Activated B cell treated with CpG ODN at 0.5 μM for 24 hours (primary cell): Measurements from ENCODE around the gene GRIN3B. TPM values are rescaled to one million over a fixed set of nuclear protein-coding genes. Genes with fewer than 3 reads are reported as not detected.

ENCODE experiments used
- ATAC-seq: fragments of 200-7000 bp; cut with Tn5 transposase; one replicate; pipeline ENCODE4 v1.10.0; 2021; ENCODE audit warnings: low read depth, mild to moderate bottlenecking, moderate library complexity
- CTCF ChIA-PET: fragments of 350-600 bp; sonication (Branson Sonifier 250); formaldehyde crosslinking; loops from one replicate; lab custom pipeline; 2021; ENCODE audit warnings: antibody characterized with exemption; lab: Charles Lee
- POLR2A ChIA-PET: fragments of 350-600 bp; sonication (Branson Sonifier 250); formaldehyde crosslinking; loops from one replicate; lab custom pipeline; 2021; ENCODE audit warnings: antibody characterized with exemption; lab: Charles Lee
- DNase-seq: peaks from one replicate; pipeline ENCODE4 v3.0.0; 2022
- H3K27ac Mint-ChIP-seq: one replicate; pipeline ENCODE4 v1.8.0; 2020; ENCODE audit warnings: mixed read lengths
- H3K27me3 Mint-ChIP-seq: one replicate; pipeline ENCODE4 v1.8.0; 2021; ENCODE audit warnings: mixed read lengths
- H3K36me3 Mint-ChIP-seq: one replicate; pipeline ENCODE4 v1.8.0; 2021; ENCODE audit warnings: low read depth, mixed read lengths
- H3K4me1 Mint-ChIP-seq: one replicate; pipeline ENCODE4 v1.8.0; 2021; ENCODE audit warnings: mixed read lengths
- H3K4me3 Mint-ChIP-seq: one replicate; pipeline ENCODE4 v1.8.0; 2020; ENCODE audit warnings: mild to moderate bottlenecking, mixed read lengths
- H3K9me3 Mint-ChIP-seq: one replicate; pipeline ENCODE4 v1.8.0; 2020; ENCODE audit warnings: mixed read lengths
- intact Hi-C: fragments of 100-400 bp; cut with micrococcal nuclease; formaldehyde crosslinking; loops from one replicate; pipeline ENCODE4 v1.15.1; 2024
- total RNA-seq: library from RNA; stranded (reverse); gene quantifications from 2 replicates; pipeline ENCODE4 v1.2.3, GENCODE V29; 2022
- TF ChIP-seq, protein P1 (sequence below): fragments of 200-600 bp; IDR thresholded peaks from one replicate; pipeline ENCODE4 v1.8.0; 2022; ENCODE audit warnings: antibody characterized with exemption, mild to moderate bottlenecking

GRIN3B gene
- total RNA-seq, 1 donor from 2014 or later, result 0.11 TPM

DNA sequence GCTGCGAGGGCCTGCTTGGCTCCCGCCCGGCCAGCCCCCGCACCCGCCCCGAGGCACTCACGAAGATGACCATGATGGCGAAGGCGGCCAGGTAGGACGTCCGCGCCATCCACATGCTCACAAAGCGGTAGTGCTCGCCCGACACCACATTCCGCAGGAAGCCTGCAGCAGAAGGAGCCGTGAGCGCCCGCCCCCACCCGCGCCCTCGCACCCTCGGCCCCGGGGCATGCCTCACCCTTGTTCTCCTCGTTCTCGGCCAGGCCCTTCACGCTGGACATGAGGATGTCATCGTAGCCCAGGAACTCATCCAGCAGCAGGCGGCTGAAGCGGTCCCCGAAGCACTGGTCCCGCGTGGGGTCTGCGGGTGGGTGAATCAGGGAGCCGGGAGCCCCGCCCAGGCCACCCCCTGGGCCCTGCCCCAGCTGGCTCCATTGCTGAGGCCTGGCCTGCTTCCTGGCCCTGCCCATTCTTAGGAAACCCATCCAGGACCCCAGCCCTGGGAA is 11.7 kb downstream of the GRIN3B start:
- ChIA-PET CTCF (no interaction called here), POLR2A (no interaction called here)
- H3K4me3 Mint-ChIP-seq, result no peak overlapping the region

DNA sequence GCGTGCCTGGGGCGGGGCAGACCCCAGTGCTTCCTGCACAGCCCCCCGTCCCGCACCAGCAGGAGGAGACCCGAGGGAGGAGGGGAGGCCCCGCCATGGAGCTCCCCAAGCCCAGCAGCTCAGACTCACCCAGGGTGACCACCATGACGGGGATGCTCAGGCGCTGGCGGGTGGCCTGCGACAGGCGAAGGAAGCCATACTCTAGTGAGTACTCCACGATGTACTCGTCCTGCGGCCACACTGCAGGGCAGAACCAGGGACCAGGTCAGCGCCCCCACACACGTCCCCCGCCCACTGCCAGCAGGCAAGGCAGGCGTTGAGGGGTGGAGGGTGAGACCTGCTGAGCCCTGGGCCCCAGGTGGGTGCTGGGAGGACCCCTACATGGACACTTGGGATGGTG is 12.1 kb downstream of the GRIN3B start:
- Mint-ChIP-seq H3K36me3 (peaks cover 30% of the 10 kb centered on the region), H3K27me3 (no peaks in the 10 kb centered on the region), H3K4me1 (peaks cover 21% of the 10 kb centered on the region), H3K4me3 (no peak overlapping the region), H3K9me3 (no peaks in the 10 kb centered on the region), H3K27ac (no peak overlapping the region)
- intact Hi-C loops, result no loop called here
- DNase-seq, result no peak
- CTCF ChIA-PET, result no interaction called here
- POLR2A ChIA-PET, result no interaction called here
- TF ChIP-seq, protein P1, sequence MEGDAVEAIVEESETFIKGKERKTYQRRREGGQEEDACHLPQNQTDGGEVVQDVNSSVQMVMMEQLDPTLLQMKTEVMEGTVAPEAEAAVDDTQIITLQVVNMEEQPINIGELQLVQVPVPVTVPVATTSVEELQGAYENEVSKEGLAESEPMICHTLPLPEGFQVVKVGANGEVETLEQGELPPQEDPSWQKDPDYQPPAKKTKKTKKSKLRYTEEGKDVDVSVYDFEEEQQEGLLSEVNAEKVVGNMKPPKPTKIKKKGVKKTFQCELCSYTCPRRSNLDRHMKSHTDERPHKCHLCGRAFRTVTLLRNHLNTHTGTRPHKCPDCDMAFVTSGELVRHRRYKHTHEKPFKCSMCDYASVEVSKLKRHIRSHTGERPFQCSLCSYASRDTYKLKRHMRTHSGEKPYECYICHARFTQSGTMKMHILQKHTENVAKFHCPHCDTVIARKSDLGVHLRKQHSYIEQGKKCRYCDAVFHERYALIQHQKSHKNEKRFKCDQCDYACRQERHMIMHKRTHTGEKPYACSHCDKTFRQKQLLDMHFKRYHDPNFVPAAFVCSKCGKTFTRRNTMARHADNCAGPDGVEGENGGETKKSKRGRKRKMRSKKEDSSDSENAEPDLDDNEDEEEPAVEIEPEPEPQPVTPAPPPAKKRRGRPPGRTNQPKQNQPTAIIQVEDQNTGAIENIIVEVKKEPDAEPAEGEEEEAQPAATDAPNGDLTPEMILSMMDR, result no peak
- ATAC-seq, result no peak

More for the DNA sequence above, 11.7 kb downstream of the GRIN3B start:
- no peak for DNase-seq
- Mint-ChIP-seq H3K36me3 (peaks cover 29% of the 10 kb centered on the region), H3K4me1 (peaks cover 17% of the 10 kb centered on the region), H3K27ac (no peak overlapping the region), H3K27me3 (no peaks in the 10 kb centered on the region), H3K9me3 (no peaks in the 10 kb centered on the region)
- no peak for ATAC-seq
- intact Hi-C loops, result no loop called here
- TF ChIP-seq, protein P1, result no peak

DNA sequence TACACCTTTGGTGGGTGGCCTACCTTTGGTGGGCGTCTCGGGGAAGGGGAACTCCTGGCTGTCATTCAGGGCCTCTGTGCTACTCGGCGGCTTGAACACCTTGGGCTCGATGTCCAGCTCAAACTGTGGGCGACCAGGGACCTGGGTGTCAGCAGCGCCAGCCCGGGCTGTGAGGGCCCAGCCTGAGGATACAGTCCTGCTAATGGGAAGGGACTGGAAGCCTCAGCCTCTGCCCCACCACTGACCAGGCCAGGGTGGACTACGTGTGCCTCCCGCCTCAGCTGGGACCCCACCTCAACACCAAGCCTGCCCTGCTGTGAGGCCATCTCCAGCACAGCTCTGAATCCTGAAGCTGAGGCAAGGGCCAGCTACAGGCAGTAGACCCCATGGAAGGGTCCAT is 13.0 kb downstream of the GRIN3B start:
- intact Hi-C loops, result no loop called here
- Mint-ChIP-seq H3K4me1 (peaks cover 30% of the 10 kb centered on the region), H3K4me3 (no peak overlapping the region), H3K36me3 (peaks cover 30% of the 10 kb centered on the region), H3K27ac (no peak overlapping the region), H3K9me3 (no peaks in the 10 kb centered on the region), H3K27me3 (no peaks in the 10 kb centered on the region)
- TF ChIP-seq, protein P1, result no peak
- ATAC-seq, result no peak
- no peak for DNase-seq
- CTCF ChIA-PET, result no interaction called here
- POLR2A ChIA-PET, result interaction anchor here (1.0 kb wide), 1 partner anchor 8 kb away, joined by 4 read pairs; no protein-coding TSS in a partner anchor

DNA sequence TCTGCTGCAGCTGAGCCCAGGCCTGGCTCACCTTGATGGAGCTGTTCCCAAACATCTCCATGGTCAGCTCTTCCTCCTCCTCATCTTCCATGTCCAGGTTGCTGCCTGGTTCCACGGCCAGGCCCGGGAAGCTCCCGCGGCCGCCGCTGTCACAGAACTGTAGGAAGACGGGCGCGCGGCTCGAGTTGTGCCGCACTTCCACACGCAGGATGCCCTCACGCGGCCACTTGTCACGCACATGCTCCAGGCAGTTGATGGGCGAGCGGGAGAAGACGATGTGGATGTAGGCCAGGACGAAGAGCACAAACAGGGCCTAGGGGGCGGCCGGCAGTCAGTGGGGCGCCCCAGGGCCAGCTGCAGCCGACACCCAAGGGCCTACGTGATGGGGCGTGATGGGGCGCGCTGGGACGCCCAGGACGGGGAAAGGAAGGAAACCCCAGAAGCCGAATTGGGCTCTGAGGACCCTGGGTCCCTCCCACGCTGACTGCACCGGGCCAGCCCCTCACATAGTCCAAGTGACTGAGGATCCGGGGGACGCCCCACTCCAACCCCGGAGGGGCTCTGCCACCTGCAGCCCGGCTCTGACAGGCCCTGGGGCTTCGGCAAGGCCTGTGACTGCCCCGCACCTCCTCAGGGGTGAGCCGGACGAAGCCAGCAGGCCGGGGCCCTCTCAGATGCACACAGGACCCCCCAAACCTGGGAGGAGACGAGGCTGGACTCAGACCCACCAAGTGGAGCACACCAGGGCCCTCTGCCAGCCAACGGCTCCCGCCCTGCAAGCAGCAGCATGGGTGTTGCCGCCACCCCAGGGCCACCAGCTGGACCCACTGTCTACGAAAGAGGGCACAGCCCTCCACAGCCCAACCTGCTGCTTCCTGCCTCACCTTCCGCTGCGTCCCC is 14.2 kb downstream of the GRIN3B start:
- H3K4me3 Mint-ChIP-seq, result no peak overlapping the region
- DNase-seq (no peak), ATAC-seq (no peak)
- CTCF ChIA-PET, result no interaction called here
- no peaks in the 10 kb centered on the region for H3K9me3 Mint-ChIP-seq
- intact Hi-C loops, result no loop called here
- no peak overlapping the region for H3K27ac Mint-ChIP-seq
- POLR2A ChIA-PET, result interaction anchor here (0.8 kb wide), 1 partner anchor 10 kb away, joined by 3 read pairs; no protein-coding TSS in a partner anchor
- H3K27me3 Mint-ChIP-seq, result no peaks in the 10 kb centered on the region
- peaks cover 41% of the 10 kb centered on the region for H3K4me1 Mint-ChIP-seq
- peaks cover 29% of the 10 kb centered on the region for H3K36me3 Mint-ChIP-seq
- TF ChIP-seq, protein P1, result no peak

DNA sequence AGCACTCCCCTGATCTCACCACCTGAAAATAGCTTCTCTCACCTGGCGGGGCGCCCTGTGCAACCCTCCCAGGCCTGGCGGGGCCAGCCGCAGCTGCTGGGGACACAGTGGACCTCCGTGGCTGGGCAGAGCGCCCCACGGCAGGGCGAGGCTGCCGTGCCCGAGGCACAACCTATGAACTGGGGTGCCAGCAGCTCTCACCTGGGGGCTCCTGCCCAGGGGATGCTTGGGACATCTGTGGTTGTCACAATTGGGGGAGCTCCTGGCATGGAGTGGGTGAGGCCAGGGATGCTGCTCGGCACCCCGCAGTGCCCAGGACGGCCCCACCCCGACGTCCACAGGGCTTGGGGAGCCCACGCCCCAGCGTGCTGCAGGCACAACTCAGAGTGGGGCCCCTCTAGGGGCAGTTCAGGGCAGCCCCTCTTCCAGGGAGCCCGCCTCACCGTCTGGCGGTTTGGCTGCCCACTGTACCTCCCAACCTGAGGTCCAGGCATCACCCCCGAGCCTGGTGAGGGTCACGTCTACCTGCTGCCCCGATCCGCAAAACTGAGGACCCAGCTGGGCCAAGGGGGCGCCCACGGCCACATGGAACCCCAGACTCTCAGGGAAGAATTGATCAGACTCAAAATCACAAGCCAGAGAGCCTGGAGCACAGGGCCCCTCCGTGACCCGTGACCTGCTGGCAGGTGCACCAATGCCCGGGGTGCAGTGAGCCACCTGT is 15.0 kb downstream of the GRIN3B start:
- Mint-ChIP-seq H3K27me3 (no peaks in the 10 kb centered on the region), H3K4me3 (no peak overlapping the region), H3K27ac (no peak overlapping the region), H3K4me1 (peaks cover 49% of the 10 kb centered on the region), H3K9me3 (no peaks in the 10 kb centered on the region), H3K36me3 (peaks cover 24% of the 10 kb centered on the region)
- TF ChIP-seq, protein P1, result no peak
- DNase-seq (no peak), ATAC-seq (no peak)
- intact Hi-C loops, result no loop called here
- CTCF ChIA-PET, result no interaction called here
- POLR2A ChIA-PET, result interaction anchor here (0.6 to 1.1 kb wide), 2 partner anchors 11 to 152 kb away, joined by 6 to 7 read pairs; partner anchors contain the start of gene CNN2
